CD4-positive, alpha-beta T cell treated with Interleukin-15 for 4 hours (primary cell): ENCODE data around the gene FAM240A.

Experiments
- DNase-seq: peaks from one replicate; pipeline ENCODE4 v3.0.0-alpha.2; 2020; ENCODE audit warnings: low spot score

The FAM240A gene

DNA sequence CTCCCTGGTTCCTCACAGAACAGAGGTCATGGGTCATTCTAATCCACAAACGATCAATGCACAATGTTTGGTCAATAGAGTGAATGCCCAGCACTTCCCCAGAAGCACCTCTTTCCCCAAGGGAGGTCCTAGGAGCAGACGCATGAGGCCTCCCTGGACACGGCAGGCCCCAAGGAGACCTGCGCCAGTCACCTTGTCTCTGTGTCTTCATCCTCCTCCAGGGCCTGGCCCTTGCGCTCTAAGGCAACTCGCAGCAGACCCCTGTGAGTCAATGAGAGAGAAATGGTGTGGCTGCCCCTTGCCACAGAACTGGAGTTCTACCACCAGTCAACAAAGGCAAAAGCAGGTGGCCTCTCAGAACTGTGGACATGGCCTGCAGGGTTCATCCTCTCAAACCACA lies 63.1 kb downstream of the FAM240A start:
- no peak for DNase-seq
